K562 (cell line): Measurements from ENCODE around the gene GALNT18. TPM values are rescaled to one million over a fixed set of nuclear protein-coding genes. Genes with fewer than 3 reads are reported as not detected.

Experiments used
- ATAC-seq: fragments of 200-7000 bp; cut with Tn5 transposase; 3 replicates; pipeline ENCODE4 v1.9.1; 2020; ENCODE audit warnings: moderate library complexity
- BruUV-seq: library from RNA; stranded (reverse); fragments of 400-500 nt; replicated peaks from 2 replicates; lab custom pipeline; 2021; lab: Mats Ljungman, UMichigan
- CTCF ChIA-PET: fragments of 300-600 bp; formaldehyde crosslinking; extraction: SDS; loops from one replicate; lab custom pipeline; 2021; ENCODE audit warnings: low intra/inter-chr PET ratio; lab: Yijun Ruan, JAX
- POLR2A ChIA-PET: fragments of 300-600, 350-650 bp; sonication (Branson Sonifier 250); formaldehyde crosslinking; extraction: SDS; loops from one replicate; lab custom pipeline; 2021; ENCODE audit warnings: antibody characterized with exemption, inconsistent platforms; lab: Yijun Ruan, JAX
- DNase-seq, 4 experiments: peaks; one replicate each; pipeline versions ENCODE4 v3.0.0 to v3.0.0-alpha.2; 2011 to 2018; ENCODE audit warnings: low spot score in 3 of 4, mixed read lengths in 3 of 4; ENCODE audit errors: extremely low read depth in 1 of 4
- FAIRE-seq: peaks from 2 replicates; lab custom pipeline; 2011; peaks lifted over from hg19 to GRCh38; lab: Jason Lieb, UNC
- H2AFZ ChIP-seq: 2 replicates; pipeline ENCODE4 v1.6.0; 2011; ENCODE audit warnings: low read depth, low read length, control low read depth, inconsistent platforms
- H3K27ac ChIP-seq: fragments of 200-600 bp; 3 replicates; pipeline ENCODE4 v1.8.0; 2011; ENCODE audit warnings: low read depth, mild to moderate bottlenecking, control low read depth, inconsistent platforms, low read length, moderate library complexity, mixed read lengths; ENCODE audit errors: extremely low read depth
- H3K27me3 ChIP-seq, 2 experiments: fragments of 300-600 bp in 1 of 2; 2 replicates in 1 of 2; 3 replicates in 1 of 2; pipeline versions ENCODE4 v1.6.0 to v1.8.0; 2011; ENCODE audit warnings: inconsistent platforms in 2 of 2, low read length in 2 of 2, mild to moderate bottlenecking in 1 of 2, mixed read lengths in 1 of 2, moderate library complexity in 1 of 2; ENCODE audit not compliant: control insufficient read depth in 2 of 2, insufficient read depth in 2 of 2
- H3K36me3 ChIP-seq: fragments of 300-600 bp; 3 replicates; pipeline ENCODE4 v1.8.0; 2011; ENCODE audit warnings: mild to moderate bottlenecking, low read length, inconsistent platforms; ENCODE audit not compliant: control insufficient read depth, insufficient read depth
- H3K4me1 ChIP-seq, 2 experiments: fragments of 200-600 bp in 1 of 2; replicated peaks in 1 of 2; 2 replicates in 1 of 2; 3 replicates in 1 of 2; pipeline versions ENCODE4 v1.5.1 to v1.8.0; 2011; ENCODE audit warnings: inconsistent platforms in 2 of 2, low read length in 2 of 2, mild to moderate bottlenecking in 1 of 2, mixed read lengths in 1 of 2, moderate library complexity in 1 of 2; ENCODE audit not compliant: control insufficient read depth in 2 of 2, insufficient read depth in 2 of 2
- H3K4me2 ChIP-seq: 2 replicates; pipeline ENCODE4 v1.6.1; 2011; ENCODE audit warnings: low read length, control low read depth, inconsistent platforms, mixed read lengths; ENCODE audit not compliant: insufficient read depth
- H3K4me3 ChIP-seq: fragments of 200-600 bp; sonication (generic), shearing (Covaris generic); 2 replicates; pipeline ENCODE4 v1.5.1; 2016; ENCODE audit warnings: control low read depth, inconsistent platforms
- H3K79me2 ChIP-seq: fragments of 200-600 bp; 3 replicates; pipeline ENCODE4 v1.8.0; 2011; ENCODE audit warnings: low read length, inconsistent platforms; ENCODE audit not compliant: control insufficient read depth, insufficient read depth
- H3K9ac ChIP-seq, 2 experiments: 2 replicates each; pipeline versions ENCODE4 v1.6.0 to v1.6.1; 2011; ENCODE audit warnings: low read depth in 2 of 2, low read length in 2 of 2, control low read depth in 1 of 2, inconsistent platforms in 1 of 2, mild to moderate bottlenecking in 1 of 2, mixed read lengths in 1 of 2; ENCODE audit not compliant: insufficient read depth in 1 of 2
- H3K9me1 ChIP-seq: one replicate; pipeline ENCODE4 v1.6.0; 2011; ENCODE audit warnings: inconsistent platforms, mild to moderate bottlenecking, low read length, moderate library complexity; ENCODE audit not compliant: control insufficient read depth, insufficient read depth
- H3K9me3 ChIP-seq: replicated peaks from 2 replicates; pipeline ENCODE4 v1.5.1; 2011; ENCODE audit warnings: low read depth, low read length, inconsistent platforms; ENCODE audit not compliant: control insufficient read depth, insufficient read depth
- H4K20me1 ChIP-seq: replicated peaks from 2 replicates; pipeline ENCODE4 v1.6.1; 2011; ENCODE audit warnings: low read length, inconsistent platforms, mixed read lengths; ENCODE audit not compliant: control insufficient read depth, insufficient read depth
- ELF4 ChIP-seq: fragments of 450-650 bp; formaldehyde crosslinking; IDR thresholded peaks from 2 replicates; pipeline ENCODE4 v1.4.0; 2022; ENCODE audit warnings: missing genetic modification characterization
- GABPB2 ChIP-seq: fragments of 250-450 bp; sonication (Bioruptor Pico); conservative IDR thresholded peaks from 2 replicates; pipeline ENCODE4 v1.5.1; 2021; ENCODE audit warnings: mild to moderate bottlenecking
- MECOM ChIP-seq: fragments of 250-450 bp; sonication (Bioruptor Pico); IDR thresholded peaks from 2 replicates; pipeline ENCODE4 v1.8.0; 2022; ENCODE audit warnings: inconsistent platforms
- TSC22D4 ChIP-seq: fragments of 450-650 bp; IDR thresholded peaks from 2 replicates; pipeline ENCODE4 v1.6.1; 2016; ENCODE audit warnings: missing genetic modification characterization, missing biosample characterization, control low read depth
- ZNF174 ChIP-seq: fragments of 250-450 bp; sonication (Bioruptor Pico); IDR thresholded peaks from 2 replicates; pipeline ENCODE4 v1.4.0; 2020; ENCODE audit warnings: mild to moderate bottlenecking
- WGBS: fragments of 100-300 bp; shearing (Covaris generic); methylation state at CpG from one replicate; pipeline ENCODE4 v1.1.6; 2016; ENCODE audit warnings: low coverage, mixed read lengths; ENCODE audit not compliant: insufficient coverage; ENCODE audit errors: missing lambda C conversion rate; 5-methylcytosine and 5-hydroxymethylcytosine counted together
- in situ Hi-C: fragments of 300-500 bp; cut with MboI; formaldehyde crosslinking; loops from 4 replicates; pipeline ENCODE4 v1.15.0; 2018; ENCODE audit warnings: inconsistent platforms, mixed read lengths
- intact Hi-C: fragments of 100-400 bp; cut with micrococcal nuclease; formaldehyde crosslinking; loops from 2 replicates; pipeline ENCODE4 v1.14.2; 2022
- polyA plus RNA-seq, 8 experiments: library from polyadenylated mRNA; depleted of rRNA in 4 of 8; stranded (reverse) in 5 of 8; unstranded in 3 of 8; fragments of >200 nt; fragmentation: Nextera tagmentation in 2 of 8; fragmentation: Illumina TruSeq in 1 of 8; extraction: Ambion mirVana in 2 of 8; extraction: Trizol in 1 of 8; gene quantifications; 2 replicates each; pipeline versions ENCODE4 v1.2.1 to v1.2.3, GENCODE V29; 2011 to 2014; ENCODE audit warnings: inconsistent platforms in 1 of 8, missing spikeins in 1 of 8
- total RNA-seq, 7 experiments: library from RNA; depleted of rRNA in 6 of 7; stranded (reverse); fragments of >200 nt in 6 of 7; fragmentation: Illumina TruSeq in 2 of 7; extraction: Trizol in 2 of 7; gene quantifications; 2 replicates each; pipeline versions ENCODE4 v1.2.1 to v1.2.3, GENCODE V29; 2011 to 2021; ENCODE audit warnings: low replicate concordance in 1 of 7
- TF ChIP-seq, protein P1 (sequence below), 2 experiments: IDR thresholded peaks; 2 replicates each; pipeline ENCODE4 v1.6.1; 2011; ENCODE audit warnings: borderline replicate concordance in 1 of 2, control low read depth in 1 of 2, low read depth in 1 of 2, low read length in 1 of 2, mild to moderate bottlenecking in 1 of 2, mixed read lengths in 1 of 2, moderate library complexity in 1 of 2; ENCODE audit not compliant: insufficient read depth in 1 of 2, insufficient read length in 1 of 2, poor library complexity in 1 of 2, severe bottlenecking in 1 of 2; ENCODE audit errors: extremely low read depth in 1 of 2
- TF ChIP-seq, protein P2 (sequence below), 2 experiments: fragments of 450-650 bp; formaldehyde crosslinking in 1 of 2; IDR thresholded peaks; 2 replicates each; pipeline versions ENCODE4 v1.4.0 to v1.6.1; 2014 to 2020; ENCODE audit warnings: mild to moderate bottlenecking in 2 of 2, borderline replicate concordance in 1 of 2, low read depth in 1 of 2

Gene GALNT18
- total and polyA plus RNA-seq, 9 of the 15 experiments (the other 6 are each of a cell fraction or from before 2014, with no cell fraction given), result not detected

- 0% methylated on average over 5 of the region's 5 CpGs for WGBS
- TF ChIP-seq TSC22D4 (tag) (no peak), ELF4 (CRISPR knock-in tag) (no peak), GABPB2 (CRISPR knock-in tag) (no peak), ZNF174 (no peak), MECOM (no peak)
- TF ChIP-seq, protein P1, sequence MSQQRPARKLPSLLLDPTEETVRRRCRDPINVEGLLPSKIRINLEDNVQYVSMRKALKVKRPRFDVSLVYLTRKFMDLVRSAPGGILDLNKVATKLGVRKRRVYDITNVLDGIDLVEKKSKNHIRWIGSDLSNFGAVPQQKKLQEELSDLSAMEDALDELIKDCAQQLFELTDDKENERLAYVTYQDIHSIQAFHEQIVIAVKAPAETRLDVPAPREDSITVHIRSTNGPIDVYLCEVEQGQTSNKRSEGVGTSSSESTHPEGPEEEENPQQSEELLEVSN (IDR thresholded peaks at IDR 0.05; ENCODE audit: borderline replicate concordance in 1 of 2, extremely low read depth in 1 of 2, insufficient read depth in 1 of 2, insufficient read length in 1 of 2, low read depth in 1 of 2, low read length in 1 of 2, poor library complexity in 1 of 2, severe bottlenecking in 1 of 2), result no peak
- TF ChIP-seq, protein P2, sequence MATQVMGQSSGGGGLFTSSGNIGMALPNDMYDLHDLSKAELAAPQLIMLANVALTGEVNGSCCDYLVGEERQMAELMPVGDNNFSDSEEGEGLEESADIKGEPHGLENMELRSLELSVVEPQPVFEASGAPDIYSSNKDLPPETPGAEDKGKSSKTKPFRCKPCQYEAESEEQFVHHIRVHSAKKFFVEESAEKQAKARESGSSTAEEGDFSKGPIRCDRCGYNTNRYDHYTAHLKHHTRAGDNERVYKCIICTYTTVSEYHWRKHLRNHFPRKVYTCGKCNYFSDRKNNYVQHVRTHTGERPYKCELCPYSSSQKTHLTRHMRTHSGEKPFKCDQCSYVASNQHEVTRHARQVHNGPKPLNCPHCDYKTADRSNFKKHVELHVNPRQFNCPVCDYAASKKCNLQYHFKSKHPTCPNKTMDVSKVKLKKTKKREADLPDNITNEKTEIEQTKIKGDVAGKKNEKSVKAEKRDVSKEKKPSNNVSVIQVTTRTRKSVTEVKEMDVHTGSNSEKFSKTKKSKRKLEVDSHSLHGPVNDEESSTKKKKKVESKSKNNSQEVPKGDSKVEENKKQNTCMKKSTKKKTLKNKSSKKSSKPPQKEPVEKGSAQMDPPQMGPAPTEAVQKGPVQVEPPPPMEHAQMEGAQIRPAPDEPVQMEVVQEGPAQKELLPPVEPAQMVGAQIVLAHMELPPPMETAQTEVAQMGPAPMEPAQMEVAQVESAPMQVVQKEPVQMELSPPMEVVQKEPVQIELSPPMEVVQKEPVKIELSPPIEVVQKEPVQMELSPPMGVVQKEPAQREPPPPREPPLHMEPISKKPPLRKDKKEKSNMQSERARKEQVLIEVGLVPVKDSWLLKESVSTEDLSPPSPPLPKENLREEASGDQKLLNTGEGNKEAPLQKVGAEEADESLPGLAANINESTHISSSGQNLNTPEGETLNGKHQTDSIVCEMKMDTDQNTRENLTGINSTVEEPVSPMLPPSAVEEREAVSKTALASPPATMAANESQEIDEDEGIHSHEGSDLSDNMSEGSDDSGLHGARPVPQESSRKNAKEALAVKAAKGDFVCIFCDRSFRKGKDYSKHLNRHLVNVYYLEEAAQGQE (IDR thresholded peaks at IDR 0.05; ENCODE audit: borderline replicate concordance), result no peak
- TF ChIP-seq, protein P2 (CRISPR knock-in tag; IDR thresholded peaks at IDR 0.05; ENCODE audit: low read depth), result no peak
These were observed 83.9 kb downstream of the GALNT18 start for GRCh38 chr11:11537871-11538270.

More at GRCh38 chr11:11537871-11538270, 83.9 kb downstream of the GALNT18 start:
- no peak for FAIRE-seq
- H3K9me1 ChIP-seq, result no peaks in the 10 kb centered on the region
- ChIA-PET POLR2A (interaction anchor here (0.6 kb wide), 1 partner anchor 17 kb away, joined by 3 read pairs; no protein-coding TSS in a partner anchor), CTCF (no interaction called here)
- H3K4me2 ChIP-seq, result no peak overlapping the region
- no peak overlapping the region for H3K9ac ChIP-seq
- H3K4me1 ChIP-seq, result no peaks in the 10 kb centered on the region
- no peaks in the 10 kb centered on the region for H3K79me2 ChIP-seq
- BruUV-seq, result no TSS peak
- H3K27me3 ChIP-seq, result peaks cover 2 to 19% of the 10 kb centered on the region in 2 experiments; a peak in 4 of 5 replicates
- H2AFZ ChIP-seq, result no peak overlapping the region
- no peak overlapping the region for H3K27ac ChIP-seq
- intact Hi-C loops (no loop called here), in situ Hi-C loops (no loop called here)
- no peak overlapping the region for H3K4me3 ChIP-seq
- no peaks in the 10 kb centered on the region for H3K9me3 ChIP-seq
- no peaks in the 10 kb centered on the region for H4K20me1 ChIP-seq
- no peak for ATAC-seq
- DNase-seq, result no peak
- H3K36me3 ChIP-seq, result no peaks in the 10 kb centered on the region
